ENCODE data around the gene ATP6V1G2. TPM values are rescaled to one million over a fixed set of nuclear protein-coding genes. Genes with fewer than 3 reads are reported as not detected.

ATP6V1G2 gene
- total and polyA plus RNA-seq, 2 of the 8 experiments (the other 6 are each of a cell fraction or from before 2014, with no cell fraction given) = 3.0 to 5.7 TPM

GRCh38 chr6:31588871-31589650 lies 42.7 kb upstream of the ATP6V1G2 start:
- no peaks in the 10 kb centered on the region for H3K79me2 ChIP-seq (ENCODE audit: control insufficient read depth in 1 of 2, insufficient read depth in 2 of 2, low read length in 2 of 2)
- no peak overlapping the region for H2BK120ac ChIP-seq (replicated peaks; ENCODE audit: low read depth, low read length)
- H3K79me1 ChIP-seq (ENCODE audit: low read depth, low read length) = no peaks in the 10 kb centered on the region
- no peak for FAIRE-seq
- H4K20me1 ChIP-seq (replicated peaks in 1 of 2; ENCODE audit: control insufficient read depth in 1 of 2, insufficient read depth in 2 of 2, low read length in 2 of 2) = no peaks in the 10 kb centered on the region
- H3K4me2 ChIP-seq (ENCODE audit: insufficient read depth in 1 of 2, low read depth in 2 of 2, low read length in 2 of 2) = no peak overlapping the region
- POLR2A ChIA-PET (ENCODE audit: partially characterized antibody) = interaction anchor here (0.6 to 3.1 kb wide), 8 partner anchors 9 to 60 kb away, joined by 3 to 10 read pairs (median 6); partner anchors contain the start of genes DDX39B, MCCD1 and TNF
- H3K9ac ChIP-seq (replicated peaks in 1 of 4; ENCODE audit: extremely low read depth in 1 of 4, low read depth in 3 of 4, low read length in 3 of 4) = no peak overlapping the region
- H3K9me3 ChIP-seq (ENCODE audit: insufficient read depth in 2 of 2, low read depth in 1 of 2, low read length in 1 of 2) = no peaks in the 10 kb centered on the region
- no peak overlapping the region for H3K14ac ChIP-seq (ENCODE audit: insufficient read length)
- H3K23ac ChIP-seq (ENCODE audit: insufficient read length) = no peak overlapping the region
- H3K56ac ChIP-seq (replicated peaks; ENCODE audit: insufficient read length, low read depth, low read length) = no peak overlapping the region
- no peak overlapping the region for H3K4me3 ChIP-seq (ENCODE audit: extremely low read depth in 1 of 4, insufficient read depth in 2 of 4, low read depth in 3 of 4, low read length in 4 of 4)
- WGBS, 2 experiments (ENCODE audit: extremely low coverage in 1 of 2, insufficient coverage in 1 of 2, insufficient read length in 1 of 2, insufficient replicate concordance in 2 of 2, low coverage in 1 of 2, low lambda C conversion rate in 2 of 2, missing lambda C conversion rate in 1 of 2) = 76% methylated on average over 8 of the region's 9 CpGs; no CpG with 5 or more reads in 1 of the 2 experiments
- no peak overlapping the region for H3K18ac ChIP-seq (ENCODE audit: extremely low read depth, low read length)
- no peak overlapping the region for H2BK12ac ChIP-seq (ENCODE audit: low read depth, low read length)
- no peak overlapping the region for H4K91ac ChIP-seq (replicated peaks; ENCODE audit: insufficient read length, low read length)
- no peak overlapping the region for H4K5ac ChIP-seq (ENCODE audit: insufficient read length, low read depth, low read length)
- DNase-seq (ENCODE audit: low read depth in 1 of 2, low spot score in 2 of 2) = no peak
- H2AFZ ChIP-seq (ENCODE audit: low read length) = no peak overlapping the region
- peaks cover 0 to 4% (median 0%) of the 10 kb centered on the region in 4 experiments; a peak in 1 of 7 replicates for H3K4me1 ChIP-seq (replicated peaks in 1 of 4; ENCODE audit: control insufficient read depth in 3 of 4, insufficient read depth in 4 of 4, low read length in 3 of 4)
- H2BK20ac ChIP-seq (ENCODE audit: low read length) = no peak overlapping the region
- CTCF ChIA-PET (ENCODE audit: partially characterized antibody) = interaction anchor here (0.7 to 22.0 kb wide), 5 partner anchors 3 to 40 kb away, joined by 3 to 640 read pairs (median 254); partner anchors contain the start of genes ATP6V1G2, LST1, LTB and NCR3
- no peaks in the 10 kb centered on the region for H3K36me3 ChIP-seq (ENCODE audit: control insufficient read depth in 2 of 4, insufficient read depth in 4 of 4, low read length in 3 of 4)
- H3K4ac ChIP-seq (replicated peaks; ENCODE audit: insufficient read length, low read depth, low read length) = no peak overlapping the region
- TF ChIP-seq SIRT6 (IDR thresholded peaks at IDR 0.05; ENCODE audit: low read length) = no peak
- no peak for TF ChIP-seq GABPA (IDR thresholded peaks at IDR 0.05; ENCODE audit: borderline replicate concordance, insufficient read depth, low read length)
- TF ChIP-seq SP2 (IDR thresholded peaks at IDR 0.05; ENCODE audit: low read length) = no peak
- TF ChIP-seq SUZ12 (IDR thresholded peaks at IDR 0.05; ENCODE audit: low read length) = no peak
- TF ChIP-seq PHF8 (conservative IDR thresholded peaks at IDR 0.05; ENCODE audit: low read depth, low read length) = no peak
- no peak for TF ChIP-seq ASH2L (IDR thresholded peaks at IDR 0.05; ENCODE audit: low read length)
- TF ChIP-seq BRCA1 (IDR thresholded peaks at IDR 0.05; ENCODE audit: low read depth, low read length) = no peak
- H2BK15ac ChIP-seq (ENCODE audit: low read length) = no peak overlapping the region
- no peak overlapping the region for H2BK5ac ChIP-seq (ENCODE audit: low read depth, low read length)
- H2AK5ac ChIP-seq (ENCODE audit: low read depth, low read length) = no peak overlapping the region
- no peak overlapping the region for H4K8ac ChIP-seq (ENCODE audit: extremely low read depth, insufficient read depth, low read length)
- 0 out of 2 replicates have a peak, but pooled peaks cover 2% of the 10 kb centered on the region for H3K23me2 ChIP-seq (ENCODE audit: low read depth, low read length)
- H3K27me3 ChIP-seq (replicated peaks in 1 of 4; ENCODE audit: control insufficient read depth in 3 of 4, extremely low read depth in 1 of 4, insufficient read depth in 3 of 4, low read length in 3 of 4) = no peaks in the 10 kb centered on the region
- no peak overlapping the region for H3K27ac ChIP-seq (ENCODE audit: low read depth, low read length)

All from H1 (cell line).